Activated CD4-positive, CD25-positive, alpha-beta regulatory T cell (primary cell): ENCODE data around the gene RIMBP2.

Experiments
- DNase-seq, 4 experiments: peaks; one replicate each; lab custom pipeline; 2025; lab: John Stamatoyannopoulos, UW

RIMBP2 gene

DNA sequence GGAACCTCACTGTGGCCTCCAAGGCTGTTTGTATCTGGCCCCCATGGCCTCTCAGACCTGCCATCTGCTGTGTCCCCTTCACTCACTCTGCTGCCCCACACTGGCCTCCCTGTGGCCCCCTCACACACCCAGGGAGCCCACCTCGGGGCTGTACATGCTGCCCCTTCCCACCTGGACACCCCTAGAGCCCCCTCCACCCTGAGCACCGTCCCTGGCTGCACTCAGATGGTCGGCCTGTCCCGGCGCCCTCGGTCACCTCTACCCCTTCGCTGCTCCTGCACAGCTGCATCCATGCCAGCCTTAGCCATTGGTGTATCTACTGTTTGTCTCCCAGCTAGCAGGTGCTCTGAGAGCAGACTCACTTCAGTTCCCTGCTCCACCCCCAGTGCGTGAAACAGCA is 144.4 kb downstream of the RIMBP2 start:
- DNase-seq = no peak

DNA sequence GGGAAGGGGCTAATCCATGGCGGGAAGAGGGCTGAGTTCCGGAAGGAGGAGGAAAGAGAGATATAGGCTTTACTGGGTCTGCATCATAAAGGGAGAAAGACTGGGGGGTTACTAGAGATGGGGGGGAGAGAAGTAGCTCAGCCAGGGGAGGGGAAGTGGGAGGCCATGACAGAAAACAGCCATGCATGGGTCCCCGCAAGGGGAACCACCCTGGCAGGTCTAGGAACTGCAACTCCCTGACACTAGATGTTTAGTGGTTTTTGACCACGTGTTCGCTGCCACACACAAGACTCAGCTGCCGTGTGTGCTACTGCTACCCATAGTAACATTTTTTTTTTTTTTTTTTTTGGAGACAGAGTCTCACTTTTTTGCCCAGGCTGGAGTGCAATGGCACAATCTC is 145.0 kb downstream of the RIMBP2 start:
- DNase-seq = no peak

DNA sequence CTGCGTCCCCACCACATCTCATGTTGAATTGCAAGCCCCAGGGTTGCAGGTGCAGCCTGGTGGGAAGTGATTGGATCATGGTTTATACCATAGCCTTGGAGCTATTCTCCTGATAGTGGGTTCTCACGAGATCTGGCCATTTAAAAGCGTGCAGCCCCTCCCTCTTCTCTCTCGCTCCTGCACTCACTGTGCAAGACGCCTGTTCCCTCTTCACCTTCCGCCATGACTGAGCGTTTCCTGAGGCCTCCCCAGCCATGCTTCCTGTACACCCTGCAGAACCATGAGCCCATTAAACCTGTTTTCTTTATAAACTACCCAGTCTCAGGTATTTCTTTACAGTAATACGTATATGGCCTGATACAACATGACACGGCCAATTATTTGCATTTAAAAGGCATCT is 146.6 kb downstream of the RIMBP2 start:
- DNase-seq = no peak

DNA sequence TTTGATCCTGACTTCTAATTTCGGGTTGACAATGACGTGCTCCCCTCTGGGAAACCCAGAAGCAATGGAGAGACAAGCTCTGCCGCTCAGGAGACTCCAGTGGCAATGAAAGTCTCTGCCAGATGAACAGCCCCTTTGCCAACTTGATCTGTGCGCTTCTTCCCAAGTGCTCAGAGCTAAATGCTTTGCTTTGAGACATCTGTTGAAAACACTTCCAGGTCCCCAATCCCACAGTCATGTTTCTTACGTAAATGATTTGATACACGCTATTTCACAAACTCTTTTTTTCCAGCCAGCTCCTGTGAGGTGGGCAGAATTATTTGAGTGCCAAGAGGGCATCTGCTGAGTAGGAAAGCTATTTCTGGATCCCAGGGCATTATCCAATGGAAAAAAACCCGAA is 147.6 kb downstream of the RIMBP2 start:
- no peak for DNase-seq

- no peak for DNase-seq
These were observed 148.1 kb downstream of the RIMBP2 start for GRCh38 chr12:130568041-130568440.

GRCh38 chr12:130566446-130567155 is 149.5 kb downstream of the RIMBP2 start:
- DNase-seq = no peak

DNA sequence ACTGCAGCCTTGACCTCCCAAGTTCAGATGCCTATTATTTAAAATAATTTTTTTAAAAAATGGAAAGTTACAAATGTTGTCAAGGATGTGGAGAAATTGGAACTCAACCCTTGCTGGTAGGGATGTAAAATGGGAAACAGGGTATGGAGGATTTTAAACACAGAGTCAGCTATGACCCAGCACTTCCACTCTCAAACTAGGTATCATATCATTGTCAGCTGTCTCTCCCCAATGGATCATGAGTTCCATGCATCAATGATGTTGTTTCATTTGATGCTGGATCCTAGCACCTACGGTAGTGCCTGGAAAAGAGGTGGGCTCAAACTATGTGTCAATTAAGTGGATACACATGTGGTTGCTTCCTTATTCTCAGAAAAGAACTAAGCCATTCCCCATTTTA is 150.9 kb downstream of the RIMBP2 start:
- DNase-seq = no peak

DNA sequence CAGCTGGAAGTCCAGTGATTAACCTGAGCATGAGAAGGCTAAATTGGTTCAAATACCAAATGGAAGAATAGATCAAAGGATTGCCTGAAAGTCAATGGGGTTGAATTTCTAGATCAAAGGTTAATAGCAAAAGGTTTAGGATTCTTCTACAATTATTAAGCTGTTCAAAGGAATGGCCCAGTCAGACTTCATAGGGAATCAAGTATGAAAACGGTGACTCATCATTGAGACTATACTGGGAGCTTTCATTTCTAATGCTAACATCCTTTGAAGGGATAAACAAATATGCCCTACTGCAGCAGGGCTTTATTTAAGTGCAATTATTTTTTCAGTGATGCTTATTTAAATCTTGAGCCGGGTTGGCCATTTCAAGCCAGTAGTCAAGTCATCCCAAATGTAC is 152.8 kb downstream of the RIMBP2 start:
- no peak for DNase-seq

DNA sequence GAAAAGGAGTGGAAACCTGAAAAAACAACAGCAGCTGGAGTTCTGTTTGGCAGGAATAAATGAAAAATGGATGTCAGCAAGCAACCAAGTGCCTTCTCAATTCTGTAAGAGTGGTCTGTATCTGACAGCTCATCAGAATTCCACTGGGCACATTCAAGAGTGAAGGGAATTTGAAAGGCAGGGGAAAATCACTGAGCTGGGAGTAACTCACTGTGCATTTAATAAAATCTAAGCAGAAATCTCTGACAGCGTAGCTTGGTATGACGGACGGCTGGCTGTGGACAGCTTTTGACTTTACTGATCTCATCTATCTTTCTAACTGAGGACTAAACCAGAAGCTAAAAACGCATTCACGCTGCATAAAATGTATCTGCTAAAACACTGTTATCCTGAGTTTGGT is 153.4 kb downstream of the RIMBP2 start:
- DNase-seq = no peak

DNA sequence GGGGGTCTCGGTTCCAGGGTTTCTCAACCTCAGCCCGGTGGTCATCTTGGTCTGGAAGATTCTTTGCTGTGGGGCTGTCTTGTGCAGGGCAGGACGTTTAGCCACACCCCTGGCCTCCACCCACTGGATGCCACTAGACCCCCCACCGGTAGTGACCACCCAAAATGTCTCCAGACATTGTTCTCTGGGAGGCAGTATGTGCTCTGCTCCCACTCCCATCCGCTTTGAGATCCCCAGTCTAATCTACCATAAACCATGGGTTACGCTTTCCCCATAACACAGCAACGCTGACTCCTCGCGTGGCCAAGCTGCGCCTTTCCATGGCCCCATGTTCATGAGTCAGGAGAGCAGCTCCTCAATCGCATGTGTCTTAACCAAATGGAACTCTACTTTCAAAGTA is 155.8 kb downstream of the RIMBP2 start:
- no peak for DNase-seq

DNA sequence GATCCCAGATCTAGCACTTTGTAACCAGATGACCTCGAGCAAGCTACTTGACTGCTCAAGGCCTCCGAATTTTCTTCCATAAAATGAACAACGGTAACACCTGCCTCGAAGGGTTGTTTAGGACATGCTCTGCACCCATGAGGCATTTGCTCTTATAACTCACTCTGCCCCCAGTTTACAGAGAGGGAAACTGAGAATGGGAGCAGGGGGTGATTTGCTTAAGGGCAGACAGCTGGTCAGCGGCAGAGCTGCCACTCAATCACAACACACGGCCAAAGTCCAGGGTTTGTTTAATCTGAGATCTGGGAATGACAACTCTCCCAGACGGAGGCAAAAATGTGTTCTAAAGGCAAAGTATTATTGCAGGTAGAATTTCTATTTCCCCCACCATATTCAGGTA is 156.3 kb downstream of the RIMBP2 start:
- DNase-seq = no peak

DNA sequence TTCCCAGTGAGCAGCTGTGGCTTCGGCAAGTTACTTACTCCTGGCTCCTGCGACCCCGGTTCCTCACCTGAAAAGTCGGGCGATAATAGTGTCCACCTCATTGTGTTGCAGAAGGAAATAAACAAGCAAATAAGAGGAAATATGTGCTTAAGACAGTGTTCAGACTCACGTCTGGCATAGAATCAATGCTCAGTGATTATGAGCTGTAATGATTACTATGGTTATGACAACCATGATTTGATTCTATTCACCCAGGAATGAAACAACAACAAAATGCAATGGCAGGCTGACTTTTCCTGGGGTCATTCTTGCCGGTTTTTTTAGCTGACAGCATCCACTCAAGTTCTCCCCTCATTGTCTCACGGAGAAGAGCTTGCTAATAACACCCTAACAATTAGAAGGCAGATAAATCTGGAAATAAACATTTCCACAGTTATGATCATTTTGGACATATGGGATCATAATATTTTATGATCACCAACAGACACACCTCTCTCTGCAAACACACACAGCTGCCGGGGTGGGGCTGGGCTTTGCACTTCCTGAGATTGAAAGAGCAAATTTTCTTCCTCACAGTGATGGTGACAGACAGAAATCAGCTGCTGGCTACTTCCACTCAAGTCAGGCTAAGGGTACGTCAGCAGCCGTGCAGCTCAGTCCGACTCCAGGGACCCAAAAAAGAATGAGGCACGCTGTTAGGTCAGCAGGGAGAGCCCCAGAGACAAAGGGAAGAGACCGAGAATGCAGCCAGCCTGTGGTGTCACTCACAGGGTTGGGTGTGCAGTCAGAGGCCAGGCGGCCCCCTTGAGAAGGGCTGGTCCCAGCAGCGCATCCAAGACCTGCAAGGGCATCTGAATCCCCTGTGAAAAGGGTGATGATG is 158.0 kb downstream of the RIMBP2 start:
- no peak for DNase-seq

- DNase-seq = no peak
These were observed 158.9 kb downstream of the RIMBP2 start for GRCh38 chr12:130557201-130557600.

DNA sequence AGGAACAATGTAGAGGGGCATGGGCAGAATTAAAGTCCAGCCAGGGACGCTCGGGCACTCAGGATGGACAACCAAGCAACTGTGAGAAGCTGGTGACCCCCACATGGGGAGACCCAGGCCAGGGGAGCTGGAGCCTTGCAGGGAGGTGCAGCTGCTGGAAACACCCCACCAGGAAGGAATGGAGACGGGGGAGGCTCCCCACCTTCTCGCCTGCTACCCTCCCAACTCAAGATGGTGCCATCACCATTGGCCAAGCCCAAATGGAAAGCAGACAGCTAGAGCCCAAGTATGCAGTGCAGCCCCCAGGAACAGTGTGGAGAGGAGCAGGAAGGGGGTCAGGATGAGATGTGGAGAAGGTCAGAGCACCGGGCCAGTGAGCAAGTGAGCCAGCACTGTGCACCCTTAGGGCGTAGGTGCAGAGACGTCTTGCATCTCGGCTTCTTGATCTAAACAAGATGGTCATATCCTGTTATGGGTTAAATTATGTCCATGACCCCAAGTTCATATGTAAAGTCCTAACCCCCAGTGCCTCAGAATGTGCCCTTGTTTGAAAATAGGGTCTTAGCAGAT is 159.5 kb downstream of the RIMBP2 start:
- no peak for DNase-seq

GRCh38 chr12:130555628-130556485 is 160.2 kb downstream of the RIMBP2 start:
- no peak for DNase-seq

- DNase-seq = no peak
These were observed 160.9 kb downstream of the RIMBP2 start for GRCh38 chr12:130555221-130555620.

- DNase-seq = no peak
These were observed 163.6 kb downstream of the RIMBP2 start for GRCh38 chr12:130552483-130552996.

GRCh38 chr12:130549361-130549760 is 166.7 kb downstream of the RIMBP2 start:
- DNase-seq = no peak

DNA sequence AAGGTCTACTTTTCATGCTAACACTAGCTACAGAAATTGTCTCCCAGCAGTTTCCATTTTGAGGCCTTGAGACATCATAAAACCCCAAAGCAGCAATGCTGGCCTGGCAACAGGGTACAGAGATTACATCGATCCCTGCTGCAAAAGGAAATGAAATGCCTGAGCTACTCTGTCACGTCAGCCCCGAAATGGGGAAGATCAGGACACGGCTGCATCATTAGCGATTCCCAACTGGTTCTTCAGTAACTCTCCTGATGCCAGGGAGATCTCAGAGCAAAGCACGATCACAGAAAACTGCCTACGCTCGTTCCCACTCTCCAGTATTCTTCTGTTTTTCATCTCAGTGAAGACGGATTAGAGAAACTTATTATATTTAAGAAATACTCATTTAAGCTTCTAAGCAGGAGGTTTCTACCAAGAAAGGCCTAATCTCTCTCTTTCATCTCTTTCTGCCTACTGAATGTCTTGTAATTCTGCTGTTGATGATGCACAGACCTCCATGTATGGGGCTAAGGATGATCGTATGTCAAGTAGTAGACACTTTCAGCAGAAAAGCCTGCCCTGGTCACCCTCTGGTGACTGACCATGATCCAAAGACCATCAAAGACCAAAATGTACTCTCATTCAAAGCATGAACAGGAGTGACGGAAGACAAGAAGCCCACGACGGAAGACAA is 168.5 kb downstream of the RIMBP2 start:
- no peak for DNase-seq

GRCh38 chr12:130546494-130546893 is 169.6 kb downstream of the RIMBP2 start:
- DNase-seq = no peak

DNA sequence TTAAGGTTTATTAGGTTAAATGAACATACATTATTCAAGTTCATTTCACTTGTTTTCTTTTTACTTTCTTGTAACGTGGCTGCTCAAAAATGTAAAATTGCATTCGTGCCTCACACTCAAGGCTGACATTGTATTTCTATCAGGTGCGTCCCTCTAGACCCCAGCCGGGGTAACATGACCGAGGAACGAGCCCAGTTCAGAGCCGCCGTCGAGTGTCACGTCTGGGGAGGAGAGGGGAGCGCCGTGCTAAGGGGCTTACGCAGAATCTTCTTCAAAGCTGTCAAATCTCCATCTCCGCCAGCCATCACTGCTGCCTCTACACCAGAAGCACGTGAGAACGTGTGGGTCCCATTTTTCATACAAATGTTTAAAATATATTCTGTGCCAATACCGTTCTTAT is 170.6 kb downstream of the RIMBP2 start:
- no peak for DNase-seq
